GM11168 (cell line): ENCODE measurements around the gene POM121.
"Not testable (repeated sequence)": the region's sequence is repeated elsewhere in the genome, so short reads cannot be mapped to it uniquely, and the experiment has no call there.

Experiments used
- in situ Hi-C: fragments of 300-500 bp; cut with MboI; formaldehyde crosslinking; loops from one replicate; pipeline ENCODE4 v1.12.0; 2022; ENCODE audit warnings: low sequenced_read_pairs; ENCODE audit not compliant: unreplicated experiment

The POM121 gene

GRCh38 chr7:72990146-72990913 is 65.4 kb downstream of the POM121 start:
- in situ Hi-C loops: not testable (repeated sequence)

- in situ Hi-C loops: not testable (repeated sequence)
Observed at GRCh38 chr7:72995484-72995883, 70.6 kb downstream of the POM121 start.

- in situ Hi-C loops: not testable (repeated sequence)
Observed at GRCh38 chr7:72997447-72997846, 72.6 kb downstream of the POM121 start.

GRCh38 chr7:72997887-72998468 is 73.1 kb downstream of the POM121 start:
- in situ Hi-C loops: not testable (repeated sequence)
